A673 (cell line): ENCODE measurements around the gene MVD. TPM values are rescaled to one million over a fixed set of nuclear protein-coding genes. Genes with fewer than 3 reads are reported as not detected.

Experiments
- BruUV-seq: library from RNA; stranded (reverse); fragments of 400-500 nt; replicated peaks from 2 replicates; lab custom pipeline; 2021; lab: Mats Ljungman, UMichigan
- CTCF ChIA-PET: fragments of 300-600 bp; sonication (Branson Sonifier 250); formaldehyde crosslinking; loops from one replicate; lab custom pipeline; 2022; ENCODE audit warnings: antibody characterized with exemption; lab: Charles Lee
- POLR2A ChIA-PET: fragments of 300-600 bp; sonication (Branson Sonifier 250); formaldehyde crosslinking; loops from one replicate; lab custom pipeline; 2022; ENCODE audit warnings: antibody characterized with exemption; ENCODE audit not compliant: low non-redundant PET; lab: Charles Lee
- DNase-seq: peaks from one replicate; pipeline ENCODE4 v3.0.0-alpha.2; 2015; ENCODE audit warnings: low spot score
- H3K27ac ChIP-seq: fragments of 200-600 bp; sonication (generic); 2 replicates; pipeline ENCODE4 v1.5.1; 2016; ENCODE audit warnings: mixed run types, low read depth, mild to moderate bottlenecking, mixed read lengths, antibody characterized with exemption, low read length; ENCODE audit not compliant: poor library complexity, severe bottlenecking
- H3K27me3 ChIP-seq: fragments of 200-600 bp; sonication (generic); replicated peaks from 2 replicates; pipeline ENCODE4 v1.6.1; 2017; ENCODE audit warnings: mixed run types, low read depth, mild to moderate bottlenecking, mixed read lengths, antibody characterized with exemption, low read length; ENCODE audit not compliant: insufficient read depth, poor library complexity
- H3K36me3 ChIP-seq: fragments of 200-600 bp; sonication (generic); 2 replicates; pipeline ENCODE4 v1.6.1; 2016; ENCODE audit warnings: mixed run types, mild to moderate bottlenecking, mixed read lengths, antibody characterized with exemption, low read length; ENCODE audit not compliant: insufficient read depth, poor library complexity, severe bottlenecking
- H3K4me1 ChIP-seq: fragments of 200-600 bp; sonication (generic); 2 replicates; pipeline ENCODE4 v1.6.1; 2017; ENCODE audit warnings: mixed run types, mild to moderate bottlenecking, mixed read lengths, antibody characterized with exemption, low read length; ENCODE audit not compliant: insufficient read depth, poor library complexity, severe bottlenecking
- H3K4me3 ChIP-seq: fragments of 200-600 bp; sonication (generic); 2 replicates; pipeline ENCODE4 v1.5.1; 2016; ENCODE audit warnings: low read depth, mixed run types, mild to moderate bottlenecking, mixed read lengths, low read length; ENCODE audit not compliant: poor library complexity, severe bottlenecking
- H3K9me3 ChIP-seq: fragments of 200-600 bp; sonication (generic); 2 replicates; pipeline ENCODE4 v1.6.1; 2016; ENCODE audit warnings: mixed run types, low read depth, mild to moderate bottlenecking, mixed read lengths, antibody characterized with exemption, low read length; ENCODE audit not compliant: poor library complexity, severe bottlenecking
- CTCF ChIP-seq: fragments of 300-800, 200-600 bp; sonication (generic); conservative IDR thresholded peaks from 2 replicates; pipeline ENCODE4 v1.5.1; 2017; ENCODE audit warnings: low read depth, mild to moderate bottlenecking, antibody characterized with exemption, low read length, moderate library complexity, mixed read lengths
- EZH2 ChIP-seq: fragments of 200-600 bp; sonication (generic); IDR thresholded peaks from 2 replicates; pipeline ENCODE4 v1.6.1; 2017; ENCODE audit warnings: borderline replicate concordance, low read depth, mild to moderate bottlenecking, mixed read lengths, antibody characterized with exemption, low read length; ENCODE audit not compliant: poor library complexity, severe bottlenecking
- intact Hi-C: fragments of 100-400 bp; cut with micrococcal nuclease; formaldehyde crosslinking; loops from one replicate; pipeline ENCODE4 v1.10.0; 2022; ENCODE audit not compliant: unreplicated experiment
- total RNA-seq: library from RNA; stranded (reverse); gene quantifications from 2 replicates; pipeline ENCODE4 v1.2.3, GENCODE V29; 2021

The MVD gene
- total RNA-seq, 1 experiment from 2014 or later = 131 TPM

GRCh38 chr16:88705801-88706228, 42.9 kb upstream of the MVD start:
- Histone ChIP-seq H3K27ac (peak overlapping the region; percentile 76), H3K36me3 (no peaks in the 10 kb centered on the region), H3K4me1 (peaks cover 36% of the 10 kb centered on the region), H3K9me3 (no peaks in the 10 kb centered on the region), H3K27me3 (no peaks in the 10 kb centered on the region), H3K4me3 (peak overlapping the region; percentile 94)
- DNase-seq = no peak
- ChIA-PET CTCF (interaction anchor here (0.7 kb wide), 1 partner anchor 136 kb away, joined by 4 read pairs; the partner anchor contains the start of gene ZC3H18), POLR2A (no interaction called here)
- no TSS peak for BruUV-seq
- intact Hi-C loops = no loop called here
- no peak for TF ChIP-seq CTCF

GRCh38 chr16:88705076-88705684, 42.3 kb upstream of the MVD start:
- intact Hi-C loops = no loop called here
- H3K27me3 ChIP-seq = no peaks in the 10 kb centered on the region
- no peaks in the 10 kb centered on the region for H3K36me3 ChIP-seq
- peaks cover 39% of the 10 kb centered on the region for H3K4me1 ChIP-seq
- peak; percentile 41 for DNase-seq
- TF ChIP-seq EZH2 (no peak), CTCF (no peak)
- TSS peak; percentile 46 for BruUV-seq
- peak overlapping the region; percentile 94 for H3K4me3 ChIP-seq
- CTCF ChIA-PET = interaction anchor here (0.7 to 1.1 kb wide), 2 partner anchors 32 to 135 kb away, joined by 4 to 7 read pairs; partner anchors contain the start of gene ZC3H18
- H3K9me3 ChIP-seq = no peaks in the 10 kb centered on the region
- H3K27ac ChIP-seq = peak overlapping the region; percentile 76
- POLR2A ChIA-PET = no interaction called here

- Histone ChIP-seq H3K36me3 (peaks cover 6% of the 10 kb centered on the region), H3K27me3 (no peaks in the 10 kb centered on the region), H3K9me3 (no peaks in the 10 kb centered on the region), H3K4me1 (peaks cover 39% of the 10 kb centered on the region), H3K4me3 (no peak overlapping the region), H3K27ac (peak overlapping the region; percentile 82)
- no TSS peak for BruUV-seq
- intact Hi-C loops = no loop called here
- TF ChIP-seq EZH2 = no peak
- CTCF ChIA-PET = no interaction called here
- POLR2A ChIA-PET = no interaction called here
- peak; percentile 57 for DNase-seq
These were observed 40.8 kb upstream of the MVD start for GRCh38 chr16:88703486-88704309.
